BE2C (cell line): ENCODE measurements around the gene TATDN3.

Experiments
- DNase-seq: peaks from one replicate; pipeline ENCODE4 v3.0.0-alpha.2; 2020
- H3K27me3 ChIP-seq: fragments of 250-450 bp; sonication (Bioruptor Pico); 2 replicates; pipeline ENCODE4 v1.5.1; 2020; ENCODE audit warnings: mild to moderate bottlenecking
- H3K36me3 ChIP-seq: fragments of 250-450 bp; sonication (Bioruptor Pico); 2 replicates; pipeline ENCODE4 v1.5.1; 2020; ENCODE audit warnings: mild to moderate bottlenecking
- H3K4me1 ChIP-seq: fragments of 250-450 bp; sonication (Bioruptor Pico); 2 replicates; pipeline ENCODE4 v1.5.1; 2020
- H3K4me3 ChIP-seq: 2 replicates; pipeline ENCODE4 v1.5.1; 2011; ENCODE audit warnings: low read depth, low read length
- H3K9me3 ChIP-seq: fragments of 250-450 bp; sonication (Bioruptor Pico); 2 replicates; pipeline ENCODE4 v1.5.1; 2020
- TF ChIP-seq, protein P1 (sequence below): IDR thresholded peaks from 2 replicates; pipeline ENCODE4 v1.5.1; 2012; ENCODE audit warnings: mild to moderate bottlenecking, low read depth, low read length

The TATDN3 gene

GRCh38 chr1:212752252-212752933 is 39.3 kb upstream of the TATDN3 start:
- no peak for DNase-seq
- H3K4me3 ChIP-seq, result no peak overlapping the region
- H3K27me3 ChIP-seq, result no peaks in the 10 kb centered on the region
- no peaks in the 10 kb centered on the region for H3K36me3 ChIP-seq
- H3K9me3 ChIP-seq, result no peaks in the 10 kb centered on the region
- peaks cover 6% of the 10 kb centered on the region for H3K4me1 ChIP-seq
- TF ChIP-seq, protein P1, sequence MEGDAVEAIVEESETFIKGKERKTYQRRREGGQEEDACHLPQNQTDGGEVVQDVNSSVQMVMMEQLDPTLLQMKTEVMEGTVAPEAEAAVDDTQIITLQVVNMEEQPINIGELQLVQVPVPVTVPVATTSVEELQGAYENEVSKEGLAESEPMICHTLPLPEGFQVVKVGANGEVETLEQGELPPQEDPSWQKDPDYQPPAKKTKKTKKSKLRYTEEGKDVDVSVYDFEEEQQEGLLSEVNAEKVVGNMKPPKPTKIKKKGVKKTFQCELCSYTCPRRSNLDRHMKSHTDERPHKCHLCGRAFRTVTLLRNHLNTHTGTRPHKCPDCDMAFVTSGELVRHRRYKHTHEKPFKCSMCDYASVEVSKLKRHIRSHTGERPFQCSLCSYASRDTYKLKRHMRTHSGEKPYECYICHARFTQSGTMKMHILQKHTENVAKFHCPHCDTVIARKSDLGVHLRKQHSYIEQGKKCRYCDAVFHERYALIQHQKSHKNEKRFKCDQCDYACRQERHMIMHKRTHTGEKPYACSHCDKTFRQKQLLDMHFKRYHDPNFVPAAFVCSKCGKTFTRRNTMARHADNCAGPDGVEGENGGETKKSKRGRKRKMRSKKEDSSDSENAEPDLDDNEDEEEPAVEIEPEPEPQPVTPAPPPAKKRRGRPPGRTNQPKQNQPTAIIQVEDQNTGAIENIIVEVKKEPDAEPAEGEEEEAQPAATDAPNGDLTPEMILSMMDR, result no peak

DNA sequence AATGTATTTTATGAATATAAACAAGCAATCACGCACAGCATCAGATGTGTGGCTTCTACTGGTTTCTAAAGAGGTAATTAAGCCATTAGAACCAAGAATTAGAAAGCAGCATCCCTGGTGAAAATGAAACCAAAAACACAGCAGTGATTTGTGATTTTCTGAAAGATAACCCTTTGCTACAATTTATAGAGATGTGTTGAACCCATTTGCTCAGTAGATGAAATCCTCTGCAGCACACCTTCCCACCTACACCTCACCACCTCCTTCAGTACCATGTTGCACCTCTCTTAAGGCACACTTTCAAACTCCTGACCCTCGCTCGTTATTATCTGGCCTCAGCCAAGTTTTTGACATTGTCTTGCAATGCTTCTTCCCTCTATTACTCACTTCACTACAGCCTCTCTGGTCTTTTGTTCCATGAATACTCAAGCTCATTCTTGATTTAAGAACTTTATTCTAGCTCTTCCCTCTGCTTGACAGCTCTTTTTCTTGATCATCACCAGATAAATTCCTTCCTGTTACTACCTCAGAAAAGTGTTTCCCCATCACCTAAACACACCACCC is 38.7 kb upstream of the TATDN3 start:
- Histone ChIP-seq H3K36me3 (no peaks in the 10 kb centered on the region), H3K27me3 (no peaks in the 10 kb centered on the region), H3K4me1 (peaks cover 6% of the 10 kb centered on the region), H3K9me3 (no peaks in the 10 kb centered on the region), H3K4me3 (no peak overlapping the region)
- TF ChIP-seq, protein P1, result no peak
- DNase-seq, result no peak

GRCh38 chr1:212753749-212754148 is 37.9 kb upstream of the TATDN3 start:
- TF ChIP-seq, protein P1, result no peak

GRCh38 chr1:212754193-212754592 is 37.5 kb upstream of the TATDN3 start:
- H3K4me1 ChIP-seq, result peaks cover 6% of the 10 kb centered on the region
- H3K36me3 ChIP-seq, result no peaks in the 10 kb centered on the region
- no peak overlapping the region for H3K4me3 ChIP-seq
- H3K27me3 ChIP-seq, result no peaks in the 10 kb centered on the region
- TF ChIP-seq, protein P1, result no peak
- H3K9me3 ChIP-seq, result no peaks in the 10 kb centered on the region
- no peak for DNase-seq

More at GRCh38 chr1:212753749-212754148, 37.9 kb upstream of the TATDN3 start:
- Histone ChIP-seq H3K27me3 (no peaks in the 10 kb centered on the region), H3K36me3 (no peaks in the 10 kb centered on the region), H3K9me3 (no peaks in the 10 kb centered on the region), H3K4me3 (no peak overlapping the region), H3K4me1 (peaks cover 6% of the 10 kb centered on the region)
- DNase-seq, result no peak

- Histone ChIP-seq H3K36me3 (no peaks in the 10 kb centered on the region), H3K9me3 (no peaks in the 10 kb centered on the region), H3K4me3 (no peak overlapping the region), H3K4me1 (peaks cover 6% of the 10 kb centered on the region), H3K27me3 (no peaks in the 10 kb centered on the region)
- peak; percentile 64 for DNase-seq
- TF ChIP-seq, protein P1, result peak; percentile 27; the same call in 1 of the 2 replicates
These were observed 37.0 kb upstream of the TATDN3 start for GRCh38 chr1:212754680-212755079.

DNA sequence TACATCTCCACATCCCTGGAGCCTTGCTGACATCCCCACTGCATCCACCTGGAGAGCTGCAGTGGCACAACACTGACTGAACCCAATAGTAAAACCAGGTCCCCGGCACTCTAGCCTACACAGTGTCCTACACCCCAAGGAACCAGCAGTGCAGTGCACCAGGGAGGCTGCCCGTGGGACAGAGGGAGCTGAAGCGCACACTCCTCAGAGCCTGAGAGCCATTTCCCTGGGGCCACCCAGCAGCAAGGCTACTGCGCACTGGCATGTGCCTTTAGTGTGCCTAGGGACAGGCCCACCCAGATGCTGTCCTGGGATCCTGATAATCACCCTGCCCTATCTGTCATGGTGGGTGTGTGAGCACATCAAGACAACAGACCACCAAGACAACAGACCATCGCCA is 32.0 kb upstream of the TATDN3 start:
- Histone ChIP-seq H3K27me3 (no peaks in the 10 kb centered on the region), H3K4me1 (no peaks in the 10 kb centered on the region), H3K9me3 (no peaks in the 10 kb centered on the region), H3K4me3 (no peak overlapping the region), H3K36me3 (no peaks in the 10 kb centered on the region; the same call in 1 of the 2 replicates)
- TF ChIP-seq, protein P1, result no peak
- DNase-seq, result no peak
